Measurements from ENCODE around the gene PRMT5.

DNA sequence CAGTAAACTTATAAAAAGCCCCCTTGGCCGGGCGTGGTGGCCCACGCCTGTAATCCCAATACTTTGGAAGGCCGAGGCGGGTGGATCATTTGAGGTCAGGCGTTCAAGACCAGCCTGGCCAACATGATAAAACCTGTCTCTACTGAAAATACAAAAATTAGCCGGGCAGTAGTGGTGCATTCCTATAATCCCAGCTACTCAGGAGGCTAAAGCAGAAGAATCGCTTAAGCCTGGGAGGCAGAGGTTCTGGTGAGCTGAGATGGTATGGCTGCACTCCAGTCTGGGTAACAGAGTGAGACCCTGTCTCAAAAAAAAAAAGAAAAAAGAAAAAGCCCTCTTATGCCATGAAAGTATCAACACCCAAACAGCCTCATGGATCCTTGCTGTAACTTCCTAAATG is 3.7 kb downstream of the PRMT5 start:
- TF ChIP-seq, protein P1, sequence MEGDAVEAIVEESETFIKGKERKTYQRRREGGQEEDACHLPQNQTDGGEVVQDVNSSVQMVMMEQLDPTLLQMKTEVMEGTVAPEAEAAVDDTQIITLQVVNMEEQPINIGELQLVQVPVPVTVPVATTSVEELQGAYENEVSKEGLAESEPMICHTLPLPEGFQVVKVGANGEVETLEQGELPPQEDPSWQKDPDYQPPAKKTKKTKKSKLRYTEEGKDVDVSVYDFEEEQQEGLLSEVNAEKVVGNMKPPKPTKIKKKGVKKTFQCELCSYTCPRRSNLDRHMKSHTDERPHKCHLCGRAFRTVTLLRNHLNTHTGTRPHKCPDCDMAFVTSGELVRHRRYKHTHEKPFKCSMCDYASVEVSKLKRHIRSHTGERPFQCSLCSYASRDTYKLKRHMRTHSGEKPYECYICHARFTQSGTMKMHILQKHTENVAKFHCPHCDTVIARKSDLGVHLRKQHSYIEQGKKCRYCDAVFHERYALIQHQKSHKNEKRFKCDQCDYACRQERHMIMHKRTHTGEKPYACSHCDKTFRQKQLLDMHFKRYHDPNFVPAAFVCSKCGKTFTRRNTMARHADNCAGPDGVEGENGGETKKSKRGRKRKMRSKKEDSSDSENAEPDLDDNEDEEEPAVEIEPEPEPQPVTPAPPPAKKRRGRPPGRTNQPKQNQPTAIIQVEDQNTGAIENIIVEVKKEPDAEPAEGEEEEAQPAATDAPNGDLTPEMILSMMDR (IDR thresholded peaks at IDR 0.05) = no peak
- TF ChIP-seq POLR2A (IDR thresholded peaks at IDR 0.05) = no peak

Data from lower leg skin (tissue), 3 donors.